ENCODE results near the gene CNGA4.
"Not testable (repeated sequence)": the region's sequence is repeated elsewhere in the genome, so short reads cannot be mapped to it uniquely, and the experiment has no call there.

Gene CNGA4

GRCh38 chr11:6270584-6271246 lies 31.8 kb downstream of the CNGA4 start:
- no peak for DNase-seq

GRCh38 chr11:6271598-6271997 lies 32.7 kb downstream of the CNGA4 start:
- no peak for DNase-seq

GRCh38 chr11:6273188-6273587 lies 34.3 kb downstream of the CNGA4 start:
- DNase-seq = no peak

GRCh38 chr11:6280809-6281208 lies 41.9 kb downstream of the CNGA4 start:
- DNase-seq = not testable (repeated sequence)

GRCh38 chr11:6283453-6284023 lies 44.6 kb downstream of the CNGA4 start:
- DNase-seq = no peak

GRCh38 chr11:6284250-6284649 lies 45.4 kb downstream of the CNGA4 start:
- DNase-seq = no peak

- DNase-seq = no peak
Measured at GRCh38 chr11:6285019-6285418, 46.1 kb downstream of the CNGA4 start.
